ENCODE data around the gene CBL. TPM values are rescaled to one million over a fixed set of nuclear protein-coding genes. Genes with fewer than 3 reads are reported as not detected.
A peak's percentile ranks its signal among the peaks of the same experiment; 100 is the strongest.

CBL gene
- polyA plus RNA-seq, 2 of the 4 experiments (the other 2 are of a cell fraction), result 6.0 to 14.1 TPM

GRCh38 chr11:119336744-119337469, 130.8 kb downstream of the CBL start:
- ATAC-seq (no peak), DNase-seq (ENCODE audit: low read depth in 1 of 2, low spot score in 1 of 2) (no peak), FAIRE-seq (no peak)
- Histone ChIP-seq H3K4me2 (no peak overlapping the region), H3K27ac (no peak overlapping the region), H3K4me3 (no peak overlapping the region), H3K9me3 (no peaks in the 10 kb centered on the region), H3K4me1 (peaks cover 19% of the 10 kb centered on the region)
- ChIA-PET POLR2A (no interaction called here), CTCF (interaction anchor here (0.6 to 9.5 kb wide), 11 partner anchors 13 to 234 kb away, joined by 3 to 160 read pairs (median 13); partner anchors contain the start of gene USP2)
- 83% methylated on average over 9 of the region's 9 CpGs for WGBS (ENCODE audit: missing lambda C conversion rate)
- no peak for TF ChIP-seq HES2 (IDR thresholded peaks at IDR 0.05)

GRCh38 chr11:119337581-119338317, 131.6 kb downstream of the CBL start:
- ChIA-PET POLR2A (interaction anchor here (0.5 to 1.5 kb wide), 5 partner anchors 8 to 427 kb away, joined by 3 to 8 read pairs (median 5); no protein-coding TSS in a partner anchor), CTCF (interaction anchor here (0.6 to 9.5 kb wide), 29 partner anchors 9 to 252 kb away, joined by 3 to 160 read pairs (median 5); partner anchors contain the start of genes CBL, MFRP, NLRX1 and USP2)
- peaks cover 19% of the 10 kb centered on the region for H3K4me1 ChIP-seq
- no peaks in the 10 kb centered on the region for H3K9me3 ChIP-seq
- no peak for FAIRE-seq
- H3K27ac ChIP-seq, result peak overlapping the region in 1 of 2 experiments; percentile 42; a peak in 1 of 6 replicates
- peak overlapping the region; percentile 43; the same call in 2 of the 3 replicates for H3K4me2 ChIP-seq
- WGBS (ENCODE audit: missing lambda C conversion rate), result 78% methylated on average over 7 of the region's 9 CpGs
- ATAC-seq, result peak; percentile 1 to 11; a peak in 3 of 6 replicates
- DNase-seq (ENCODE audit: low read depth in 1 of 2, low spot score in 1 of 2), result no peak
- H3K4me3 ChIP-seq, result no peak overlapping the region
- TF ChIP-seq USF2 (IDR thresholded peaks at IDR 0.05) (peak; percentile 25; the same call in 1 of the 2 replicates), CEBPB (IDR thresholded peaks at IDR 0.05) (no peak)

- H3K4me1 ChIP-seq, result peaks cover 19% of the 10 kb centered on the region
- no peak overlapping the region for H3K4me3 ChIP-seq
- FAIRE-seq (no peak), ATAC-seq (peak; percentile 66 to 73), DNase-seq (ENCODE audit: low read depth in 1 of 2, low spot score in 1 of 2) (peak; percentile 63 to 82)
- TF ChIP-seq MAZ (IDR thresholded peaks at IDR 0.05; ENCODE audit: borderline replicate concordance, low read depth, low read length) (no peak), POLR2A (IDR thresholded peaks at IDR 0.05; ENCODE audit: low read length) (no peak), MYC (IDR thresholded peaks at IDR 0.05; ENCODE audit: borderline replicate concordance, low read length) (no peak), SMC3 (IDR thresholded peaks at IDR 0.05) (peak; percentile 51; the same call in 2 of the 3 replicates), RAD21 (conservative IDR thresholded peaks at IDR 0.05 in 1 of 2, IDR thresholded peaks at IDR 0.05 in 1 of 2) (peak; percentile 53 to 62), CTCF (IDR thresholded peaks at IDR 0.05) (peak; percentile 57)
- ChIA-PET POLR2A (interaction anchor here (0.7 to 1.5 kb wide), 4 partner anchors 9 to 244 kb away, joined by 3 to 8 read pairs (median 4); no protein-coding TSS in a partner anchor), CTCF (interaction anchor here (0.5 to 9.5 kb wide), 31 partner anchors 9 to 253 kb away, joined by 3 to 160 read pairs (median 5); partner anchors contain the start of genes CBL, MFRP, NLRX1 and USP2)
- no peak overlapping the region; a peak in 1 of 6 replicates for H3K27ac ChIP-seq
- WGBS (ENCODE audit: missing lambda C conversion rate), result 28% methylated on average over 14 of the region's 17 CpGs
- H3K4me2 ChIP-seq, result peak overlapping the region; percentile 43; the same call in 2 of the 3 replicates
- no peaks in the 10 kb centered on the region for H3K9me3 ChIP-seq
Observed at GRCh38 chr11:119338318-119338890, 132.3 kb downstream of the CBL start.

GRCh38 chr11:119338965-119339588, 132.9 kb downstream of the CBL start:
- Histone ChIP-seq H3K27ac (no peak overlapping the region), H3K9me3 (no peaks in the 10 kb centered on the region), H3K4me1 (peaks cover 19% of the 10 kb centered on the region), H3K4me2 (peak overlapping the region; percentile 78), H3K4me3 (no peak overlapping the region)
- FAIRE-seq (no peak), ATAC-seq (no peak), DNase-seq (ENCODE audit: low read depth in 1 of 2, low spot score in 1 of 2) (no peak)
- WGBS (ENCODE audit: missing lambda C conversion rate), result 93% methylated on average over 5 of the region's 11 CpGs
- POLR2A ChIA-PET, result interaction anchor here (1.0 to 1.5 kb wide), 2 partner anchors 218 to 244 kb away, joined by 3 to 5 read pairs; partner anchors contain the start of gene HINFP
- CTCF ChIA-PET, result interaction anchor here (0.5 to 9.5 kb wide), 33 partner anchors 8 to 254 kb away, joined by 3 to 160 read pairs (median 5); partner anchors contain the start of genes CBL, MFRP, NLRX1 and USP2
- TF ChIP-seq ESRRA (IDR thresholded peaks at IDR 0.05; ENCODE audit: borderline replicate concordance, low read length) (no peak), USF2 (IDR thresholded peaks at IDR 0.05) (no peak), ZSCAN20 (CRISPR knock-in tag; IDR thresholded peaks at IDR 0.05) (no peak), HEYL (CRISPR knock-in tag; IDR thresholded peaks at IDR 0.05) (no peak), TFCP2L1 (CRISPR knock-in tag; IDR thresholded peaks at IDR 0.05) (no peak), CBX2 (IDR thresholded peaks at IDR 0.05; ENCODE audit: borderline replicate concordance, low read depth) (no peak), ZNF302 (CRISPR knock-in tag; IDR thresholded peaks at IDR 0.05) (no peak), BCL3 (IDR thresholded peaks at IDR 0.05) (no peak), KDM5A (IDR thresholded peaks at IDR 0.05) (no peak), HOXB5 (CRISPR knock-in tag; IDR thresholded peaks at IDR 0.05) (no peak)

Measured in A549 (cell line).